ENCODE data around the gene PXDN. TPM values are rescaled to one million over a fixed set of nuclear protein-coding genes. Genes with fewer than 3 reads are reported as not detected.

PXDN gene
- total and polyA plus RNA-seq, 8 donors, result 2.0 to 21.1 (median 4.2) TPM

- Histone ChIP-seq H3K27me3 (no peaks in the 10 kb centered on the region), H3K9me3 (no peaks in the 10 kb centered on the region), H3K27ac (no peak overlapping the region), H3K4me3 (no peak overlapping the region), H3K4me1 (no peaks in the 10 kb centered on the region), H3K36me3 (no peaks in the 10 kb centered on the region)
- TF ChIP-seq CTCF (IDR thresholded peaks at IDR 0.05), result no peak
- DNase-seq (no peak), FAIRE-seq (no peak), ATAC-seq (no peak)
- 68 to 77% methylated on average over 28 to 29 of the region's 29 CpGs for WGBS, 2 donors
- intact Hi-C loops (cut with DNase I), result no loop called here
Observed at GRCh38 chr2:1600191-1601066, 143.9 kb downstream of the PXDN start.

- Histone ChIP-seq H3K4me1 (no peaks in the 10 kb centered on the region), H3K27me3 (no peaks in the 10 kb centered on the region), H3K4me3 (no peak overlapping the region), H3K27ac (no peak overlapping the region), H3K9me3 (no peaks in the 10 kb centered on the region), H3K36me3 (no peaks in the 10 kb centered on the region)
- ATAC-seq (no peak), FAIRE-seq (no peak), DNase-seq (no peak)
- intact Hi-C loops (cut with DNase I), result loop anchor here in 1 of 3 donors (10.0 kb wide), 1 partner anchor 145 kb away; the partner anchor contains the start of gene PXDN
- no peak for TF ChIP-seq CTCF (IDR thresholded peaks at IDR 0.05)
- WGBS, 2 donors, result 61 to 73% methylated on average over 17 of the region's 17 CpGs
Observed at GRCh38 chr2:1599301-1600085, 144.8 kb downstream of the PXDN start.

- 66 to 81% methylated on average over 10 of the region's 10 CpGs for WGBS, 2 donors
- no peaks in the 10 kb centered on the region for H3K36me3 ChIP-seq
- no peak for FAIRE-seq
- no peak overlapping the region for H3K4me3 ChIP-seq
- H3K4me1 ChIP-seq, result no peaks in the 10 kb centered on the region
- no peak for DNase-seq
- no peak for ATAC-seq
- H3K27me3 ChIP-seq, result no peaks in the 10 kb centered on the region
- TF ChIP-seq CTCF (IDR thresholded peaks at IDR 0.05), result no peak
- no peaks in the 10 kb centered on the region for H3K9me3 ChIP-seq
- intact Hi-C loops (cut with DNase I), result loop anchor here in 1 of 3 donors (10.0 kb wide), 1 partner anchor 146 kb away; the partner anchor contains the start of gene PXDN
- no peak overlapping the region for H3K27ac ChIP-seq
Observed at GRCh38 chr2:1598800-1599199, 145.5 kb downstream of the PXDN start.

GRCh38 chr2:1598041-1598710, 146.1 kb downstream of the PXDN start:
- Histone ChIP-seq H3K27me3 (no peaks in the 10 kb centered on the region), H3K4me1 (no peaks in the 10 kb centered on the region), H3K9me3 (no peaks in the 10 kb centered on the region), H3K27ac (no peak overlapping the region), H3K36me3 (no peaks in the 10 kb centered on the region), H3K4me3 (no peak overlapping the region)
- ATAC-seq (no peak), FAIRE-seq (no peak), DNase-seq (no peak)
- TF ChIP-seq CTCF (IDR thresholded peaks at IDR 0.05), result no peak
- WGBS, 2 donors, result 63 to 86% methylated on average over 20 of the region's 20 CpGs
- intact Hi-C loops (cut with DNase I), result loop anchor here in 1 of 3 donors (10.0 kb wide), 1 partner anchor 147 kb away; the partner anchor contains the start of gene PXDN
